GM23338 (cell line): Measurements from ENCODE around the gene CDH15. TPM values are rescaled to one million over a fixed set of nuclear protein-coding genes. Genes with fewer than 3 reads are reported as not detected.

ENCODE experiments used
- ATAC-seq: fragments of 200-7000 bp; cut with Tn5 transposase; 3 replicates; pipeline ENCODE4 v1.9.1; 2020
- DNase-seq: peaks from one replicate; pipeline ENCODE4 v3.0.0-alpha.2; 2015; ENCODE audit warnings: low spot score
- H2AFZ ChIP-seq: fragments of 200-600 bp; sonication (generic); 2 replicates; pipeline ENCODE4 v1.8.0; 2016; ENCODE audit warnings: antibody characterized with exemption, mild to moderate bottlenecking, moderate library complexity
- H3F3A ChIP-seq: fragments of 200-600 bp; sonication (generic); replicated peaks from 2 replicates; pipeline ENCODE4 v1.8.0; 2017; ENCODE audit warnings: antibody characterized with exemption, mixed run types, low read depth
- H3K27ac ChIP-seq: fragments of 200-600 bp; sonication (generic); 2 replicates; pipeline ENCODE4 v1.6.1; 2016; ENCODE audit warnings: low read depth
- H3K27me3 ChIP-seq: fragments of 200-600 bp; sonication (generic); 2 replicates; pipeline ENCODE4 v1.8.0; 2016; ENCODE audit warnings: mild to moderate bottlenecking, mixed run types, moderate library complexity; ENCODE audit not compliant: insufficient read depth
- H3K36me3 ChIP-seq: fragments of 200-600 bp; sonication (generic); 2 replicates; pipeline ENCODE4 v1.8.0; 2016; ENCODE audit warnings: mild to moderate bottlenecking; ENCODE audit not compliant: insufficient read depth
- H3K4me1 ChIP-seq: fragments of 200-600 bp; sonication (generic); 2 replicates; pipeline ENCODE4 v1.8.0; 2016; ENCODE audit warnings: mild to moderate bottlenecking, moderate library complexity; ENCODE audit not compliant: insufficient read depth
- H3K4me2 ChIP-seq: fragments of 200-600 bp; sonication (generic); 2 replicates; pipeline ENCODE4 v1.7.1; 2017; ENCODE audit warnings: mixed run types
- H3K4me3 ChIP-seq: fragments of 200-600 bp; sonication (generic); 2 replicates; pipeline ENCODE4 v1.6.1; 2016; ENCODE audit warnings: mixed run types
- H3K79me2 ChIP-seq: fragments of 200-600 bp; sonication (generic); replicated peaks from 2 replicates; pipeline ENCODE4 v1.8.0; 2017; ENCODE audit warnings: mild to moderate bottlenecking; ENCODE audit not compliant: insufficient read depth
- H3K9me2 ChIP-seq: fragments of 200-600 bp; sonication (generic); 2 replicates; pipeline ENCODE4 v1.8.0; 2017; ENCODE audit not compliant: insufficient read depth
- H4K20me1 ChIP-seq: fragments of 200-600 bp; sonication (generic); replicated peaks from 2 replicates; pipeline ENCODE4 v1.8.0; 2017; ENCODE audit warnings: mild to moderate bottlenecking; ENCODE audit not compliant: insufficient read depth
- H3K27ac Mint-ChIP-seq: 2 replicates; pipeline ENCODE4 v1.8.0; 2020; ENCODE audit warnings: inconsistent platforms, mild to moderate bottlenecking, moderate library complexity, mixed read lengths
- H3K27me3 Mint-ChIP-seq: 3 replicates; pipeline ENCODE4 v1.8.0; 2022; ENCODE audit warnings: low read depth, mild to moderate bottlenecking, moderate library complexity, mixed read lengths, inconsistent platforms; ENCODE audit not compliant: insufficient read depth, poor library complexity
- H3K36me3 Mint-ChIP-seq: 3 replicates; pipeline ENCODE4 v1.8.0; 2021; ENCODE audit warnings: low read depth, mild to moderate bottlenecking, inconsistent platforms, moderate library complexity, mixed read lengths
- H3K4me1 Mint-ChIP-seq: 3 replicates; pipeline ENCODE4 v1.8.0; 2020; ENCODE audit warnings: mild to moderate bottlenecking, inconsistent platforms, mixed read lengths
- H3K4me3 Mint-ChIP-seq: 3 replicates; pipeline ENCODE4 v1.8.0; 2021; ENCODE audit warnings: moderate library complexity, mild to moderate bottlenecking, inconsistent platforms, mixed read lengths
- H3K9me3 Mint-ChIP-seq: 3 replicates; pipeline ENCODE4 v1.8.0; 2020; ENCODE audit warnings: moderate library complexity, mild to moderate bottlenecking, inconsistent platforms, mixed read lengths
- CREB1 ChIP-seq: fragments of 250-450 bp; sonication (Bioruptor Pico); IDR thresholded peaks from 2 replicates; pipeline ENCODE4 v1.5.0; 2020; ENCODE audit warnings: low read depth, mild to moderate bottlenecking, moderate library complexity
- CTCF ChIP-seq, 2 experiments: fragments of 200-600 bp in 1 of 2; sonication (generic) in 1 of 2; conservative IDR thresholded peaks; 2 replicates each; pipeline versions ENCODE4 v1.5.1 to v1.6.1; 2016 to 2017; ENCODE audit warnings: antibody characterized with exemption in 2 of 2, low read depth in 2 of 2, mild to moderate bottlenecking in 2 of 2, moderate library complexity in 1 of 2
- ETS1 ChIP-seq: IDR thresholded peaks from 2 replicates; pipeline ENCODE4 v1.6.1; 2016; ENCODE audit warnings: antibody characterized with exemption
- EZH2 ChIP-seq: fragments of 200-600 bp; sonication (generic); IDR thresholded peaks from one replicate; pipeline ENCODE4 v1.8.0; 2017; ENCODE audit warnings: antibody characterized with exemption, mild to moderate bottlenecking, low read depth; ENCODE audit not compliant: unreplicated experiment
- EZH2phosphoT487 ChIP-seq: fragments of 200-600 bp; sonication (generic); IDR thresholded peaks from one replicate; pipeline ENCODE4 v1.8.1; 2018; ENCODE audit warnings: antibody characterized with exemption; ENCODE audit not compliant: unreplicated experiment
- NANOG ChIP-seq: IDR thresholded peaks from 2 replicates; pipeline ENCODE4 v1.6.1; 2016; ENCODE audit warnings: antibody characterized with exemption, borderline replicate concordance
- POLR2AphosphoS5 ChIP-seq: IDR thresholded peaks from 2 replicates; pipeline ENCODE4 v1.6.1; 2016; ENCODE audit warnings: antibody characterized with exemption, low read depth
- REST ChIP-seq: IDR thresholded peaks from one replicate; pipeline ENCODE4 v1.6.1; 2018; ENCODE audit warnings: antibody characterized with exemption; ENCODE audit not compliant: unreplicated experiment
- STAT1 ChIP-seq: IDR thresholded peaks from one replicate; pipeline ENCODE4 v1.6.1; 2016; ENCODE audit warnings: antibody characterized with exemption; ENCODE audit not compliant: unreplicated experiment
- ZNF114 ChIP-seq: fragments of 250-450 bp; sonication (Bioruptor Pico); IDR thresholded peaks from 2 replicates; pipeline ENCODE4 v1.5.0; 2020; ENCODE audit warnings: mild to moderate bottlenecking, moderate library complexity
- ZNF331 ChIP-seq: fragments of 250-450 bp; sonication (Bioruptor Pico); IDR thresholded peaks from 2 replicates; pipeline ENCODE4 v1.5.0; 2020; ENCODE audit warnings: low read depth, mild to moderate bottlenecking, moderate library complexity
- polyA plus RNA-seq: library from polyadenylated mRNA; unstranded; fragments of >200 nt; fragmentation: Nextera tagmentation; extraction: Ambion mirVana; gene quantifications from 2 replicates; pipeline ENCODE4 v1.2.1, GENCODE V29; 2016
- total RNA-seq: library from RNA; depleted of rRNA; stranded (reverse); fragments of >200 nt; shearing (Covaris generic); gene quantifications from 2 replicates; pipeline ENCODE4 v1.2.3, GENCODE V29; 2014

CDH15 gene
- total and polyA plus RNA-seq, 2 experiments from 2014 or later: 0.61 to 1.0 TPM

GRCh38 chr16:89133457-89134127 is 38.0 kb upstream of the CDH15 start:
- Histone ChIP-seq H4K20me1 (no peaks in the 10 kb centered on the region), H3K79me2 (0 out of 2 replicates have a peak, but pooled peaks cover 4% of the 10 kb centered on the region), H3F3A (no peaks in the 10 kb centered on the region), H3K4me2 (no peak overlapping the region), H3K9me2 (no peaks in the 10 kb centered on the region), H3K4me3 (no peak overlapping the region), H3K4me1 (no peaks in the 10 kb centered on the region), H2AFZ (no peak overlapping the region), H3K36me3 (no peaks in the 10 kb centered on the region), H3K27ac (no peak overlapping the region), H3K27me3 (no peaks in the 10 kb centered on the region)
- Mint-ChIP-seq H3K27me3 (peaks cover 5% of the 10 kb centered on the region), H3K9me3 (peaks cover 2% of the 10 kb centered on the region; the same call in 1 of the 3 replicates), H3K4me1 (peaks cover 8% of the 10 kb centered on the region; the same call in 2 of the 3 replicates), H3K27ac (no peak overlapping the region; the same call in 1 of the 2 replicates), H3K36me3 (peaks cover 37% of the 10 kb centered on the region), H3K4me3 (no peak overlapping the region)
- no peak for ATAC-seq
- no peak for DNase-seq
- TF ChIP-seq ETS1: no peak
- TF ChIP-seq NANOG: no peak
- TF ChIP-seq EZH2: no peak

- H3K36me3 Mint-ChIP-seq: peaks cover 32% of the 10 kb centered on the region
- Histone ChIP-seq H3K36me3 (no peaks in the 10 kb centered on the region), H3K4me3 (no peak overlapping the region), H3F3A (no peaks in the 10 kb centered on the region), H3K27ac (no peak overlapping the region), H4K20me1 (no peaks in the 10 kb centered on the region), H3K27me3 (no peaks in the 10 kb centered on the region), H3K4me1 (no peaks in the 10 kb centered on the region), H3K9me2 (no peaks in the 10 kb centered on the region), H2AFZ (no peak overlapping the region), H3K4me2 (no peak overlapping the region), H3K79me2 (0 out of 2 replicates have a peak, but pooled peaks cover 4% of the 10 kb centered on the region)
- peaks cover 2% of the 10 kb centered on the region; the same call in 1 of the 3 replicates for H3K9me3 Mint-ChIP-seq
- H3K27ac Mint-ChIP-seq: peak overlapping the region; percentile 39; the same call in 1 of the 2 replicates
- H3K4me1 Mint-ChIP-seq: peaks cover 8% of the 10 kb centered on the region; the same call in 2 of the 3 replicates
- DNase-seq (no peak), ATAC-seq (no peak)
- H3K27me3 Mint-ChIP-seq: peaks cover 6% of the 10 kb centered on the region
- no peak for TF ChIP-seq NANOG
- no peak for TF ChIP-seq ZNF114
- no peak for TF ChIP-seq CTCF (conservative IDR thresholded peaks at IDR 0.05; ENCODE audit: low read depth in 2 of 2)
- no peak for TF ChIP-seq CREB1
- TF ChIP-seq ETS1: no peak
- no peak for TF ChIP-seq STAT1
- TF ChIP-seq EZH2phosphoT487: no peak
- TF ChIP-seq POLR2AphosphoS5: no peak
- no peak for TF ChIP-seq REST
- TF ChIP-seq ZNF331 (CRISPR knock-in tag): no peak
- no peak overlapping the region for H3K4me3 Mint-ChIP-seq
Measured at GRCh38 chr16:89134269-89134668, 37.3 kb upstream of the CDH15 start.
